CD4-positive, alpha-beta T cell (primary cell): ENCODE results near the gene ADCY2. TPM values are rescaled to one million over a fixed set of nuclear protein-coding genes. Genes with fewer than 3 reads are reported as not detected.

ENCODE experiments used
- ATAC-seq: fragments of 200-7000 bp; cut with Tn5 transposase; one replicate; pipeline ENCODE4 v1.10.0; 2022; ENCODE audit warnings: mild to moderate bottlenecking; ENCODE audit not compliant: poor library complexity
- CTCF ChIA-PET: fragments of 350-600 bp; sonication (Branson Sonifier 250); formaldehyde crosslinking; loops from one replicate; lab custom pipeline; 2021; ENCODE audit warnings: antibody characterized with exemption, inconsistent platforms; lab: Charles Lee
- POLR2A ChIA-PET: fragments of 350-600 bp; sonication (Branson Sonifier 250); formaldehyde crosslinking; loops from one replicate; lab custom pipeline; 2021; ENCODE audit warnings: antibody characterized with exemption, inconsistent platforms; lab: Charles Lee
- DNase-seq, 14 experiments: peaks; one replicate each; pipeline ENCODE4 v3.0.0-alpha.2; 2013 to 2020; ENCODE audit warnings: mixed read lengths in 2 of 14
- H3K27ac ChIP-seq, 2 donors: one replicate each; pipeline versions ENCODE4 v1.5.1 to v1.7.0; 2013; ENCODE audit warnings: low read length in 2 of 2, low read depth in 1 of 2, mild to moderate bottlenecking in 1 of 2
- H3K27me3 ChIP-seq, 2 experiments: 1 replicate in 1 of 2; 2 replicates in 1 of 2; pipeline versions ENCODE4 v1.6.1 to v1.7.0; 2013; ENCODE audit warnings: low read length in 2 of 2, control low read depth in 1 of 2, mild to moderate bottlenecking in 1 of 2, moderate library complexity in 1 of 2; ENCODE audit not compliant: insufficient read depth in 2 of 2, control insufficient read depth in 1 of 2
- H3K36me3 ChIP-seq: one replicate; pipeline ENCODE4 v1.6.1; 2013; ENCODE audit warnings: low read length, control low read depth; ENCODE audit not compliant: insufficient read depth
- H3K4me1 ChIP-seq: one replicate; pipeline ENCODE4 v1.6.1; 2013; ENCODE audit warnings: low read length, control low read depth; ENCODE audit not compliant: insufficient read depth
- H3K4me3 ChIP-seq: one replicate; pipeline ENCODE4 v1.5.1; 2013; ENCODE audit warnings: mild to moderate bottlenecking, low read length, moderate library complexity
- H3K9me3 ChIP-seq, 2 experiments: 1 replicate in 1 of 2; 2 replicates in 1 of 2; pipeline versions ENCODE4 v1.6.1 to v1.7.0; 2013; ENCODE audit warnings: low read length in 2 of 2, mild to moderate bottlenecking in 2 of 2, control low read depth in 1 of 2, moderate library complexity in 1 of 2; ENCODE audit not compliant: control insufficient read depth in 1 of 2, insufficient read depth in 1 of 2
- H3K27ac Mint-ChIP-seq: one replicate; pipeline ENCODE4 v1.8.0; 2020; ENCODE audit warnings: mixed read lengths
- H3K27me3 Mint-ChIP-seq: one replicate; pipeline ENCODE4 v1.8.0; 2021; ENCODE audit warnings: mixed read lengths
- H3K36me3 Mint-ChIP-seq: one replicate; pipeline ENCODE4 v1.8.0; 2021; ENCODE audit warnings: low read depth, mixed read lengths
- H3K4me1 Mint-ChIP-seq: one replicate; pipeline ENCODE4 v1.8.0; 2021; ENCODE audit warnings: low read depth, mixed read lengths
- H3K4me3 Mint-ChIP-seq: one replicate; pipeline ENCODE4 v1.8.0; 2020; ENCODE audit warnings: mild to moderate bottlenecking, mixed read lengths
- H3K9me3 Mint-ChIP-seq: one replicate; pipeline ENCODE4 v1.8.0; 2020; ENCODE audit warnings: mixed read lengths
- CTCF ChIP-seq: fragments of 200-600 bp; IDR thresholded peaks from one replicate; pipeline ENCODE4 v1.8.0; 2022; ENCODE audit warnings: antibody characterized with exemption, mild to moderate bottlenecking
- intact Hi-C, 2 experiments: fragments of 100-400 bp; cut with DNase I in 1 of 2; cut with micrococcal nuclease in 1 of 2; formaldehyde crosslinking; loops; one replicate each; pipeline versions ENCODE4 v1.15.1 to v1.9.0; 2023 to 2025; cut with DNase I, micrococcal nuclease
- total RNA-seq, 174 experiments: library from RNA in 2 of 174; stranded (reverse) in 2 of 174; gene quantifications; one replicate each; pipeline ENCODE4 v1.2.3 and lab custom pipeline; 2021 to 2026

The ADCY2 gene
- total RNA-seq, 2 experiments from 2014 or later: not detected

GRCh38 chr5:7393921-7394799 is 1.8 kb upstream of the ADCY2 start:
- intact Hi-C loops: no loop called here
- Mint-ChIP-seq H3K36me3 (no peaks in the 10 kb centered on the region), H3K4me1 (peaks cover 6% of the 10 kb centered on the region), H3K4me3 (no peak overlapping the region), H3K9me3 (no peaks in the 10 kb centered on the region), H3K27ac (no peak overlapping the region), H3K27me3 (peaks cover 54% of the 10 kb centered on the region)
- Histone ChIP-seq H3K36me3 (no peaks in the 10 kb centered on the region), H3K4me3 (no peak overlapping the region), H3K9me3 (peaks cover 0 to 19% of the 10 kb centered on the region in 2 experiments), H3K27me3 (peaks cover 37 to 48% of the 10 kb centered on the region in 2 experiments), H3K27ac (no peak overlapping the region), H3K4me1 (no peaks in the 10 kb centered on the region)
- ChIA-PET CTCF (no interaction called here), POLR2A (no interaction called here)
- TF ChIP-seq CTCF: no peak
- no peak for DNase-seq
- no peak for ATAC-seq

GRCh38 chr5:7394889-7395431 is 978 bp upstream of the ADCY2 start:
- DNase-seq (no peak), ATAC-seq (no peak)
- H3K4me1 ChIP-seq: no peaks in the 10 kb centered on the region
- no peak for TF ChIP-seq CTCF
- no peaks in the 10 kb centered on the region for H3K36me3 ChIP-seq
- H3K4me3 Mint-ChIP-seq: no peak overlapping the region
- H3K9me3 ChIP-seq: peaks cover 0 to 19% of the 10 kb centered on the region in 2 experiments
- no peak overlapping the region for H3K4me3 ChIP-seq
- H3K36me3 Mint-ChIP-seq: no peaks in the 10 kb centered on the region
- POLR2A ChIA-PET: no interaction called here
- H3K27ac ChIP-seq: no peak overlapping the region
- no peak overlapping the region for H3K27ac Mint-ChIP-seq
- intact Hi-C loops: no loop called here
- H3K4me1 Mint-ChIP-seq: peaks cover 6% of the 10 kb centered on the region
- H3K27me3 ChIP-seq: peaks cover 37 to 48% of the 10 kb centered on the region in 2 experiments
- H3K9me3 Mint-ChIP-seq: no peaks in the 10 kb centered on the region
- H3K27me3 Mint-ChIP-seq: peaks cover 54% of the 10 kb centered on the region
- CTCF ChIA-PET: no interaction called here

GRCh38 chr5:7395432-7395946 is 449 bp upstream of the ADCY2 start:
- H3K36me3 Mint-ChIP-seq: no peaks in the 10 kb centered on the region
- Histone ChIP-seq H3K4me3 (no peak overlapping the region), H3K9me3 (peaks cover 0 to 19% of the 10 kb centered on the region in 2 experiments), H3K27ac (no peak overlapping the region), H3K27me3 (peaks cover 37 to 48% of the 10 kb centered on the region in 2 experiments), H3K36me3 (no peaks in the 10 kb centered on the region), H3K4me1 (no peaks in the 10 kb centered on the region)
- no peak overlapping the region for H3K4me3 Mint-ChIP-seq
- ChIA-PET POLR2A (no interaction called here), CTCF (no interaction called here)
- no peak overlapping the region for H3K27ac Mint-ChIP-seq
- DNase-seq: no peak
- H3K9me3 Mint-ChIP-seq: no peaks in the 10 kb centered on the region
- no peak for TF ChIP-seq CTCF
- intact Hi-C loops: no loop called here
- peaks cover 6% of the 10 kb centered on the region for H3K4me1 Mint-ChIP-seq
- ATAC-seq: no peak
- H3K27me3 Mint-ChIP-seq: peaks cover 54% of the 10 kb centered on the region
